HepG2 (cell line): ENCODE results near the gene SLC1A4. TPM values are rescaled to one million over a fixed set of nuclear protein-coding genes. Genes with fewer than 3 reads are reported as not detected.

ENCODE experiments used
- ATAC-seq: fragments of 200-7000 bp; cut with Tn5 transposase; 3 replicates; pipeline ENCODE4 v1.9.1; 2020; ENCODE audit warnings: mild to moderate bottlenecking, moderate library complexity
- BruUV-seq: library from RNA; stranded (reverse); fragments of 400-500 nt; replicated peaks from 2 replicates; lab custom pipeline; 2021; lab: Mats Ljungman, UMichigan
- CTCF ChIA-PET: fragments of 300-600 bp; formaldehyde crosslinking; extraction: SDS; loops from one replicate; lab custom pipeline; 2021; ENCODE audit warnings: low total read pairs, inconsistent platforms, low intra/inter-chr PET ratio; lab: Yijun Ruan, JAX
- POLR2A ChIA-PET: fragments of 350-600 bp; sonication (Branson Sonifier 250); formaldehyde crosslinking; loops from one replicate; lab custom pipeline; 2020; ENCODE audit warnings: antibody characterized with exemption, inconsistent platforms; lab: Yijun Ruan, JAX
- DNase-seq: peaks from one replicate; pipeline ENCODE4 v3.0.0-alpha.2; 2015; ENCODE audit warnings: low spot score
- FAIRE-seq: peaks from 3 replicates; lab custom pipeline; 2011; peaks lifted over from hg19 to GRCh38; lab: Jason Lieb, UNC
- H2AFZ ChIP-seq: one replicate; pipeline ENCODE4 v1.6.1; 2011; ENCODE audit warnings: low read length, inconsistent platforms
- H3K27ac ChIP-seq: fragments of 300-600 bp; 3 replicates; pipeline ENCODE4 v1.8.0; 2011; ENCODE audit warnings: mixed run types, mild to moderate bottlenecking, mixed read lengths, low read length, inconsistent platforms; ENCODE audit not compliant: insufficient read depth; ENCODE audit errors: extremely low read length
- H3K27me3 ChIP-seq, 2 experiments: fragments of 200-600 bp in 1 of 2; 2 replicates in 1 of 2; 3 replicates in 1 of 2; pipeline versions ENCODE4 v1.6.0 to v1.8.0; 2011; ENCODE audit warnings: low read length in 2 of 2, mild to moderate bottlenecking in 2 of 2, moderate library complexity in 2 of 2, inconsistent platforms in 1 of 2; ENCODE audit not compliant: insufficient read depth in 2 of 2, control insufficient read depth in 1 of 2
- H3K36me3 ChIP-seq, 2 experiments: fragments of 200-600 bp in 1 of 2; replicated peaks in 1 of 2; 2 replicates in 1 of 2; 3 replicates in 1 of 2; pipeline versions ENCODE4 v1.5.1 to v1.8.0; 2011; ENCODE audit warnings: low read length in 2 of 2, inconsistent platforms in 1 of 2; ENCODE audit not compliant: insufficient read depth in 2 of 2, control insufficient read depth in 1 of 2
- H3K4me1 ChIP-seq: 2 replicates; pipeline ENCODE4 v1.5.1; 2012; ENCODE audit warnings: low read length, inconsistent platforms; ENCODE audit not compliant: insufficient read depth
- H3K4me2 ChIP-seq: 2 replicates; pipeline ENCODE4 v1.6.0; 2011; ENCODE audit warnings: low read depth, low read length, inconsistent platforms
- H3K4me3 ChIP-seq, 3 experiments: fragments of 200-600 bp in 1 of 3; sonication (generic), shearing (Covaris generic) in 1 of 3; replicated peaks in 1 of 3; 2 replicates each; pipeline ENCODE4 v1.5.1; 2011 to 2016; ENCODE audit warnings: low read length in 3 of 3, inconsistent platforms in 2 of 3, low read depth in 2 of 3, mild to moderate bottlenecking in 2 of 3, control low read depth in 1 of 3, mixed read lengths in 1 of 3; ENCODE audit not compliant: insufficient read depth in 1 of 3
- H3K79me2 ChIP-seq: one replicate; pipeline ENCODE4 v1.6.1; 2011; ENCODE audit warnings: low read length, inconsistent platforms; ENCODE audit not compliant: insufficient read depth
- H3K9ac ChIP-seq: 2 replicates; pipeline ENCODE4 v1.6.0; 2011; ENCODE audit warnings: mild to moderate bottlenecking, low read depth, low read length, inconsistent platforms; ENCODE audit not compliant: insufficient read depth
- H3K9me3 ChIP-seq: 2 replicates; pipeline ENCODE4 v1.5.1; 2012; ENCODE audit warnings: mild to moderate bottlenecking, low read length
- H4K20me1 ChIP-seq: 2 replicates; pipeline ENCODE4 v1.6.0; 2011; ENCODE audit warnings: inconsistent platforms, mild to moderate bottlenecking, low read length, moderate library complexity; ENCODE audit not compliant: insufficient read depth
- GZF1 ChIP-seq: sonication (generic); formaldehyde crosslinking; IDR thresholded peaks from 2 replicates; pipeline ENCODE4 v1.5.1; 2020; ENCODE audit warnings: mild to moderate bottlenecking, missing genetic modification reagents
- RBFOX2 ChIP-seq: fragments of 200-400 bp; formaldehyde crosslinking; IDR thresholded peaks from 2 replicates; pipeline ENCODE4 v1.6.1; 2017; ENCODE audit warnings: low read depth, mild to moderate bottlenecking, low read length
- SCMH1 ChIP-seq: sonication (generic); formaldehyde crosslinking; IDR thresholded peaks from 2 replicates; pipeline ENCODE4 v1.9.0; 2021; ENCODE audit warnings: missing genetic modification reagents, mild to moderate bottlenecking, borderline replicate concordance
- SMC3 ChIP-seq: IDR thresholded peaks from 2 replicates; pipeline ENCODE4 v1.6.1; 2011; ENCODE audit warnings: low read length, improper control_type of control experiment
- SP4 ChIP-seq: sonication (generic); formaldehyde crosslinking; IDR thresholded peaks from 2 replicates; pipeline ENCODE4 v1.8.1; 2023; ENCODE audit warnings: mild to moderate bottlenecking, missing genetic modification reagents
- STAG1 ChIP-seq: sonication (generic); formaldehyde crosslinking; IDR thresholded peaks from 2 replicates; pipeline ENCODE4 v1.4.0; 2020; ENCODE audit warnings: missing genetic modification reagents
- ZC3H4 ChIP-seq: sonication (generic); formaldehyde crosslinking; IDR thresholded peaks from 2 replicates; pipeline ENCODE4 v1.4.0; 2020; ENCODE audit warnings: missing genetic modification reagents, borderline replicate concordance
- ZNF17 ChIP-seq: sonication (generic); formaldehyde crosslinking; IDR thresholded peaks from 2 replicates; pipeline ENCODE4 v1.5.0; 2020; ENCODE audit warnings: mild to moderate bottlenecking, missing genetic modification reagents
- ZNF251 ChIP-seq: sonication (generic); formaldehyde crosslinking; IDR thresholded peaks from 2 replicates; pipeline ENCODE4 v1.9.0; 2021; ENCODE audit warnings: mild to moderate bottlenecking, missing genetic modification reagents
- ZNF672 ChIP-seq: sonication (generic); formaldehyde crosslinking; IDR thresholded peaks from 2 replicates; pipeline ENCODE4 v1.8.1; 2022; ENCODE audit warnings: missing genetic modification reagents
- ZUFSP ChIP-seq: sonication (generic); formaldehyde crosslinking; IDR thresholded peaks from 2 replicates; pipeline ENCODE4 v1.9.0; 2021; ENCODE audit warnings: missing genetic modification reagents, mild to moderate bottlenecking, borderline replicate concordance
- WGBS: methylation state at CpG from one replicate; pipeline ENCODE4 v1.1.6; 2017; ENCODE audit warnings: low lambda C conversion rate; 5-methylcytosine and 5-hydroxymethylcytosine counted together
- in situ Hi-C: cut with HindIII; loops from 2 replicates; pipeline ENCODE4 v1.10.0; 2017; ENCODE audit warnings: low pct_unique_long_range_greater_than_20kb; ENCODE audit not compliant: extremely low pct_ligation_motif_present
- intact Hi-C: fragments of 100-400 bp; cut with micrococcal nuclease; formaldehyde crosslinking; loops from one replicate; pipeline ENCODE4 v1.10.0; 2022; ENCODE audit not compliant: unreplicated experiment
- polyA plus RNA-seq, 8 experiments: library from polyadenylated mRNA; depleted of rRNA in 3 of 8; stranded (reverse) in 7 of 8; unstranded in 1 of 8; fragments of >200 nt; fragmentation: Illumina TruSeq in 4 of 8; extraction: Trizol in 4 of 8; gene quantifications; 2 replicates each; pipeline versions ENCODE4 v1.2.1 to v1.2.3, GENCODE V29; 2011 to 2016; ENCODE audit warnings: low read depth in 4 of 8, missing spikeins in 1 of 8, mixed read lengths in 1 of 8; ENCODE audit not compliant: insufficient read depth in 1 of 8
- total RNA-seq, 5 experiments: library from RNA; depleted of rRNA; stranded (reverse); fragments of >200 nt; fragmentation: Illumina TruSeq; extraction: Trizol; gene quantifications; 2 replicates each; pipeline ENCODE4 v1.2.3, GENCODE V29; 2016; ENCODE audit warnings: low read depth in 1 of 5
- TF ChIP-seq, protein P1 (sequence below): sonication (generic); formaldehyde crosslinking; IDR thresholded peaks from 2 replicates; pipeline ENCODE4 v1.5.1; 2020; ENCODE audit warnings: missing genetic modification reagents, mild to moderate bottlenecking, borderline replicate concordance

SLC1A4 gene
- total and polyA plus RNA-seq, 2 of the 13 experiments (the other 11 are each of a cell fraction or from before 2014, with no cell fraction given), result 21.0 to 39.6 TPM

DNA sequence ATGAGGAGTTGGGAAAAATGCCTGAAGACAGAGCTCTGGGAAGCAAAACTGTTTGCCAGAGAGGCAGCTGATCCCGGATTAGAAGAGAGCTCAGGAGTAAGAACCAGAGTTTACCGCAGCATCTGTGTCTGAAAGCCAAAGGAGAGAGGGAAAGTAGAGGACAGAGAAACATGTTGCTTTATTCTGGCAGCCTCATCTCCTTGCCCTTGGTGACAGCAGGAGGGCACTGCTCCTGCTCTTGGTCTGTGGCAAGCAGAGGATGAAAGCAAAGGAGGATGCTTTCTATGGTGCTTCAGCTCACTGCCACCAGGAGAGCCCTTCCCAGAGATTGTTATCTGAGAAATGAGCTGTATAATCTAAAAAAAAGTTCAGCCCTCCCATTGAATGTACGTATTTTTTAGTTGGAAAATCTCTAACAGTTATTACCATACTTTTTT, 7.7 kb downstream of the SLC1A4 start (continued):
- TF ChIP-seq, protein P1, sequence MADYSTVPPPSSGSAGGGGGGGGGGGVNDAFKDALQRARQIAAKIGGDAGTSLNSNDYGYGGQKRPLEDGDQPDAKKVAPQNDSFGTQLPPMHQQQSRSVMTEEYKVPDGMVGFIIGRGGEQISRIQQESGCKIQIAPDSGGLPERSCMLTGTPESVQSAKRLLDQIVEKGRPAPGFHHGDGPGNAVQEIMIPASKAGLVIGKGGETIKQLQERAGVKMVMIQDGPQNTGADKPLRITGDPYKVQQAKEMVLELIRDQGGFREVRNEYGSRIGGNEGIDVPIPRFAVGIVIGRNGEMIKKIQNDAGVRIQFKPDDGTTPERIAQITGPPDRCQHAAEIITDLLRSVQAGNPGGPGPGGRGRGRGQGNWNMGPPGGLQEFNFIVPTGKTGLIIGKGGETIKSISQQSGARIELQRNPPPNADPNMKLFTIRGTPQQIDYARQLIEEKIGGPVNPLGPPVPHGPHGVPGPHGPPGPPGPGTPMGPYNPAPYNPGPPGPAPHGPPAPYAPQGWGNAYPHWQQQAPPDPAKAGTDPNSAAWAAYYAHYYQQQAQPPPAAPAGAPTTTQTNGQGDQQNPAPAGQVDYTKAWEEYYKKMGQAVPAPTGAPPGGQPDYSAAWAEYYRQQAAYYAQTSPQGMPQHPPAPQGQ (CRISPR knock-in tag), result no peak
- no peak for TF ChIP-seq ZUFSP (CRISPR knock-in tag)
- TF ChIP-seq STAG1 (CRISPR knock-in tag), result no peak
- no peak for TF ChIP-seq GZF1
- no peak for TF ChIP-seq ZNF17 (CRISPR knock-in tag)
- TF ChIP-seq SP4 (CRISPR knock-in tag), result no peak
- no peak for TF ChIP-seq ZC3H4 (CRISPR knock-in tag)
- no peak for TF ChIP-seq SCMH1 (CRISPR knock-in tag)
- no peak for TF ChIP-seq ZNF251 (CRISPR knock-in tag)
- TF ChIP-seq SMC3, result no peak

GRCh38 chr2:64998658-64999061, 9.5 kb downstream of the SLC1A4 start:
- H2AFZ ChIP-seq, result no peak overlapping the region
- no peaks in the 10 kb centered on the region for H3K27me3 ChIP-seq
- DNase-seq, result no peak
- ATAC-seq, result peak; percentile 28; the same call in 2 of the 3 replicates
- WGBS, result 85% methylated on average over 2 of the region's 2 CpGs
- no peak overlapping the region for H3K4me3 ChIP-seq
- peaks cover 20% of the 10 kb centered on the region for H3K4me1 ChIP-seq
- H3K4me2 ChIP-seq, result no peak overlapping the region
- in situ Hi-C loops (no loop called here), intact Hi-C loops (no loop called here)
- CTCF ChIA-PET, result no interaction called here
- TF ChIP-seq ZNF672, result no peak
- TF ChIP-seq RBFOX2, result 0 out of 2 replicates have a peak, but pooled peaks have one; percentile 22
- no peaks in the 10 kb centered on the region for H3K9me3 ChIP-seq
- BruUV-seq, result no TSS peak
- no peak overlapping the region for H3K27ac ChIP-seq
- H3K9ac ChIP-seq, result no peak overlapping the region
- no peak for FAIRE-seq
- H3K79me2 ChIP-seq, result peaks cover 27% of the 10 kb centered on the region
- peaks cover 8 to 41% of the 10 kb centered on the region in 2 experiments; a peak in 4 of 5 replicates for H3K36me3 ChIP-seq
- POLR2A ChIA-PET, result no interaction called here
- H4K20me1 ChIP-seq, result 0 out of 2 replicates have a peak, but pooled peaks cover 2% of the 10 kb centered on the region
